A673 (cell line): Measurements from ENCODE around the gene HIP1R. TPM values are rescaled to one million over a fixed set of nuclear protein-coding genes. Genes with fewer than 3 reads are reported as not detected.

Experiments used
- Bru-seq: library from RNA; stranded (reverse); fragments of 400-500 nt; gene quantifications from one replicate; lab custom pipeline; 2021; lab: Mats Ljungman, UMichigan
- BruChase-seq, 2 experiments: library from RNA; stranded (reverse); fragments of 400-500 nt; gene quantifications; one replicate each; lab custom pipeline; 2021; lab: Mats Ljungman, UMichigan
- BruUV-seq: library from RNA; stranded (reverse); fragments of 400-500 nt; replicated peaks from 2 replicates; lab custom pipeline; 2021; lab: Mats Ljungman, UMichigan
- CTCF ChIA-PET: fragments of 300-600 bp; sonication (Branson Sonifier 250); formaldehyde crosslinking; loops from one replicate; lab custom pipeline; 2022; ENCODE audit warnings: antibody characterized with exemption; lab: Charles Lee
- POLR2A ChIA-PET: fragments of 300-600 bp; sonication (Branson Sonifier 250); formaldehyde crosslinking; loops from one replicate; lab custom pipeline; 2022; ENCODE audit warnings: antibody characterized with exemption; ENCODE audit not compliant: low non-redundant PET; lab: Charles Lee
- DNase-seq: peaks from one replicate; pipeline ENCODE4 v3.0.0-alpha.2; 2015; ENCODE audit warnings: low spot score
- H3K27ac ChIP-seq: fragments of 200-600 bp; sonication (generic); 2 replicates; pipeline ENCODE4 v1.5.1; 2016; ENCODE audit warnings: mixed run types, low read depth, mild to moderate bottlenecking, mixed read lengths, antibody characterized with exemption, low read length; ENCODE audit not compliant: poor library complexity, severe bottlenecking
- H3K27me3 ChIP-seq: fragments of 200-600 bp; sonication (generic); replicated peaks from 2 replicates; pipeline ENCODE4 v1.6.1; 2017; ENCODE audit warnings: mixed run types, low read depth, mild to moderate bottlenecking, mixed read lengths, antibody characterized with exemption, low read length; ENCODE audit not compliant: insufficient read depth, poor library complexity
- H3K36me3 ChIP-seq: fragments of 200-600 bp; sonication (generic); 2 replicates; pipeline ENCODE4 v1.6.1; 2016; ENCODE audit warnings: mixed run types, mild to moderate bottlenecking, mixed read lengths, antibody characterized with exemption, low read length; ENCODE audit not compliant: insufficient read depth, poor library complexity, severe bottlenecking
- H3K4me1 ChIP-seq: fragments of 200-600 bp; sonication (generic); 2 replicates; pipeline ENCODE4 v1.6.1; 2017; ENCODE audit warnings: mixed run types, mild to moderate bottlenecking, mixed read lengths, antibody characterized with exemption, low read length; ENCODE audit not compliant: insufficient read depth, poor library complexity, severe bottlenecking
- H3K4me3 ChIP-seq: fragments of 200-600 bp; sonication (generic); 2 replicates; pipeline ENCODE4 v1.5.1; 2016; ENCODE audit warnings: low read depth, mixed run types, mild to moderate bottlenecking, mixed read lengths, low read length; ENCODE audit not compliant: poor library complexity, severe bottlenecking
- H3K9me3 ChIP-seq: fragments of 200-600 bp; sonication (generic); 2 replicates; pipeline ENCODE4 v1.6.1; 2016; ENCODE audit warnings: mixed run types, low read depth, mild to moderate bottlenecking, mixed read lengths, antibody characterized with exemption, low read length; ENCODE audit not compliant: poor library complexity, severe bottlenecking
- EZH2 ChIP-seq: fragments of 200-600 bp; sonication (generic); IDR thresholded peaks from 2 replicates; pipeline ENCODE4 v1.6.1; 2017; ENCODE audit warnings: borderline replicate concordance, low read depth, mild to moderate bottlenecking, mixed read lengths, antibody characterized with exemption, low read length; ENCODE audit not compliant: poor library complexity, severe bottlenecking
- intact Hi-C: fragments of 100-400 bp; cut with micrococcal nuclease; formaldehyde crosslinking; loops from one replicate; pipeline ENCODE4 v1.10.0; 2022; ENCODE audit not compliant: unreplicated experiment
- long read RNA-seq: library from polyadenylated mRNA; stranded (forward); transcript quantifications from one replicate; pipeline ENCODE4 v2.0.0, GENCODE V29; 2022
- total RNA-seq: library from RNA; stranded (reverse); gene quantifications from 2 replicates; pipeline ENCODE4 v1.2.3, GENCODE V29; 2021
- TF ChIP-seq, protein P1 (sequence below): fragments of 300-800, 200-600 bp; sonication (generic); conservative IDR thresholded peaks from 2 replicates; pipeline ENCODE4 v1.5.1; 2017; ENCODE audit warnings: low read depth, mild to moderate bottlenecking, antibody characterized with exemption, low read length, moderate library complexity, mixed read lengths

The HIP1R gene
- total RNA-seq: 27.0 and 30.4 TPM in 2 replicates
- percentile 42 among the genes with signal in this experiment for Bru-seq, nascent RNA
- BruChase-seq, experiment 1, labeled RNA remaining after a 2-hour chase: percentile 51 among the genes with signal in this experiment
- percentile 57 among the genes with signal in this experiment for BruChase-seq, experiment 2, labeled RNA remaining after a 6-hour chase
- long read RNA-seq, full-length matches to known transcripts: 36 of 64 reads
- long read RNA-seq, partial matches to known transcripts: 9 of 64 reads
- long read RNA-seq, other reads (novel, unspliced or antisense): 19 of 64 reads

DNA sequence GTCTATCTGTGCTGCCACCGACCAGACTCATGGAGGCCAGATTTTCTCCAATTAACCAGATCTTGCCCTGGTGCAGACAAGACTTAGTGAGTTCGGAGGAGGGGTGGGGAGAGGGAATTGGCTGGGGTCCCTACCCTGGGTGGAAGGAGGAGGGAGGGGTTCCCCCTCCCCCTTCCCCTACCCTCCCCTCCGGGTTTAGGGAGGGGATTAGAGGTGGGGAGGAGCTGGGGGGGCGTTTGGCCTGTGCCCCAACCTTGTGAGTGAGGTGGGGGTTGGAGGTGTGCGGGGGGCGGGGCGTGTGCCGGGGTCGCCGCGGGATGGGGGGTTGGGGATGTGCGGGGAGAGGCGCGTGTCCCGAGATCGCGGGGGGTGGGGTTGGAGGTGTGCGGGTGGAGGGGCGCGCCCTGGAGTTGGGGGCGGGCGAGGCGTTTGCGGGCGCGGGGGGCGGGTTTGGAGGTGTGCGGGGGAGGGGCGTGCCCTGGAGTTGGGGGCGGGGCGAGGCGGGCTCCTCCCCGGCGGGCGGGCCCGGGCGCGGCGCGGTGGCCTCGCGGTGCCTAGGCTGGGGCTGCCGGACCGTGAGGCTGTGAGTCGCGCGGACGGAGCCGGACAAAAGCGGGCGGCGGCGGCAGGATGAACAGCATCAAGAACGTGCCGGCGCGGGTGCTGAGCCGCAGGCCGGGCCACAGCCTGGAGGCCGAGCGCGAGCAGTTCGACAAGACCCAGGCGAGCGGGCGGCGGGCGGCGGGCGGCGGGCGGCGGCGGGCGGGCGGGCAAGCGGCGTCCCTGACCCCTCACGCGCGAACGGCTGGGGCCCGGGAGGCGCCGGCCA lies at the start of gene HIP1R:
Gene HIP1R, plus strand, starts transcription at position 537 of the 829 bp plus-strand sequence. Its CDS starts 94 bp downstream, at position 631.
- H3K4me1 ChIP-seq: peaks cover 16% of the 10 kb centered on the region
- H3K27me3 ChIP-seq: no peaks in the 10 kb centered on the region
- intact Hi-C loops: no loop called here
- CTCF ChIA-PET: interaction anchor here (0.8 kb wide), 1 partner anchor 18 kb away, joined by 3 read pairs; no protein-coding TSS in a partner anchor
- peak within 1 kb of the TSS; percentile 56 for H3K27ac ChIP-seq
- H3K9me3 ChIP-seq: no peaks in the 10 kb centered on the region
- TF ChIP-seq, protein P1, sequence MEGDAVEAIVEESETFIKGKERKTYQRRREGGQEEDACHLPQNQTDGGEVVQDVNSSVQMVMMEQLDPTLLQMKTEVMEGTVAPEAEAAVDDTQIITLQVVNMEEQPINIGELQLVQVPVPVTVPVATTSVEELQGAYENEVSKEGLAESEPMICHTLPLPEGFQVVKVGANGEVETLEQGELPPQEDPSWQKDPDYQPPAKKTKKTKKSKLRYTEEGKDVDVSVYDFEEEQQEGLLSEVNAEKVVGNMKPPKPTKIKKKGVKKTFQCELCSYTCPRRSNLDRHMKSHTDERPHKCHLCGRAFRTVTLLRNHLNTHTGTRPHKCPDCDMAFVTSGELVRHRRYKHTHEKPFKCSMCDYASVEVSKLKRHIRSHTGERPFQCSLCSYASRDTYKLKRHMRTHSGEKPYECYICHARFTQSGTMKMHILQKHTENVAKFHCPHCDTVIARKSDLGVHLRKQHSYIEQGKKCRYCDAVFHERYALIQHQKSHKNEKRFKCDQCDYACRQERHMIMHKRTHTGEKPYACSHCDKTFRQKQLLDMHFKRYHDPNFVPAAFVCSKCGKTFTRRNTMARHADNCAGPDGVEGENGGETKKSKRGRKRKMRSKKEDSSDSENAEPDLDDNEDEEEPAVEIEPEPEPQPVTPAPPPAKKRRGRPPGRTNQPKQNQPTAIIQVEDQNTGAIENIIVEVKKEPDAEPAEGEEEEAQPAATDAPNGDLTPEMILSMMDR: no peak
- TF ChIP-seq EZH2: no peak
- peak; percentile 51 for DNase-seq
- BruUV-seq: no TSS peak
- H3K36me3 ChIP-seq: no peaks in the 10 kb centered on the region
- H3K4me3 ChIP-seq: peak within 1 kb of the TSS; percentile 66
- POLR2A ChIA-PET: no interaction called here

GRCh38 chr12:122785503-122785902 lies 49.8 kb upstream of the HIP1R start:
- H3K27ac ChIP-seq: no peak overlapping the region
- BruUV-seq: no TSS peak
- ChIA-PET POLR2A (no interaction called here), CTCF (no interaction called here)
- H3K4me1 ChIP-seq: no peaks in the 10 kb centered on the region
- no peaks in the 10 kb centered on the region for H3K9me3 ChIP-seq
- TF ChIP-seq, protein P1: no peak
- no peak for TF ChIP-seq EZH2
- intact Hi-C loops: no loop called here
- H3K4me3 ChIP-seq: no peak overlapping the region
- no peaks in the 10 kb centered on the region for H3K27me3 ChIP-seq
- DNase-seq: no peak
- H3K36me3 ChIP-seq: no peaks in the 10 kb centered on the region

DNA sequence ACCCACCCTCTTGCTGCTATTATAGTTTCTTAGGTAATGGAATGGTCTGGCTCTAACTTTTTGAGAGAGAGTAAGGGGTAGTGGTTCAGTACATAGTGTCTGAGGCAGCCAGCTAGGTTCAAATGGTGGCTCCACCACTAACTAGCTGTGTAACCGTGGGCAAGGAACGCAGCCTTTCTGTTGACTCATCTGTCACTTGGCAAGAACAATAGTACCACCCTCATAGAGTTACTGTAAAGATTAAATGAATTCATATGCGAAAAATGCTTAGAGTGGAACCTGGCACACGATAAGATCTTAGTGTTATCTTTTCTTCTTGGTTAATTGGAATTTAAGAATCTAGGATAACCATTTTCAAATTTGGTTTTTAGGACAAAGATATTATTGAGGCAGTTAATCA lies 46.9 kb upstream of the HIP1R start:
- DNase-seq: no peak
- Histone ChIP-seq H3K36me3 (no peaks in the 10 kb centered on the region), H3K27me3 (no peaks in the 10 kb centered on the region), H3K4me3 (no peak overlapping the region), H3K27ac (no peak overlapping the region), H3K4me1 (no peaks in the 10 kb centered on the region), H3K9me3 (no peaks in the 10 kb centered on the region)
- POLR2A ChIA-PET: no interaction called here
- CTCF ChIA-PET: no interaction called here
- intact Hi-C loops: no loop called here
- TF ChIP-seq EZH2: no peak
- TF ChIP-seq, protein P1: no peak
- no TSS peak for BruUV-seq
